ENCODE results near the gene TNS2. TPM values are rescaled to one million over a fixed set of nuclear protein-coding genes. Genes with fewer than 3 reads are reported as not detected.

TNS2 gene
- polyA plus RNA-seq, 1 of the 3 experiments (the other 2 are of a cell fraction): 50.0 TPM

GRCh38 chr12:53048033-53048779 lies 1.7 kb upstream of the TNS2 start:
- H3K4me1 ChIP-seq (ENCODE audit: control insufficient read depth in 1 of 2, insufficient read depth in 2 of 2, low read depth in 1 of 2, low read length in 1 of 2): peaks cover 34 to 71% of the 10 kb centered on the region in 2 experiments
- H3K4me2 ChIP-seq: peak overlapping the region; percentile 99
- peak overlapping the region; percentile 95 to 98 for H3K27ac ChIP-seq (ENCODE audit: low read depth in 2 of 2, low read length in 1 of 2)
- H4K20me1 ChIP-seq (ENCODE audit: insufficient read depth): no peaks in the 10 kb centered on the region
- H3K9me3 ChIP-seq: no peaks in the 10 kb centered on the region
- CTCF ChIA-PET: interaction anchor here (0.7 to 13.8 kb wide), 30 partner anchors 9 to 698 kb away, joined by 3 to 182 read pairs (median 5); partner anchors contain the start of genes ATP5MC2, EIF4B, IGFBP6 and SPRYD3
- H3F3A ChIP-seq (replicated peaks; ENCODE audit: insufficient read depth): peaks cover 30% of the 10 kb centered on the region
- H3K79me2 ChIP-seq (ENCODE audit: insufficient read depth): peaks cover 37% of the 10 kb centered on the region
- peak overlapping the region; percentile 73 to 75 for H3K4me3 ChIP-seq (ENCODE audit: low read depth in 2 of 2, low read length in 1 of 2)
- H3K27me3 ChIP-seq (ENCODE audit: insufficient read depth): no peaks in the 10 kb centered on the region
- peak overlapping the region; percentile 76 for H3K9ac ChIP-seq
- H2AFZ ChIP-seq (ENCODE audit: low read depth): no peak overlapping the region
- no peaks in the 10 kb centered on the region for H3K9me2 ChIP-seq
- peaks cover 0 to 4% of the 10 kb centered on the region in 2 experiments for H3K36me3 ChIP-seq (replicated peaks in 1 of 2; ENCODE audit: control insufficient read depth in 1 of 2, insufficient read depth in 2 of 2, low read length in 1 of 2)
- 30% methylated on average over 6 of the region's 10 CpGs for WGBS (ENCODE audit: low lambda C conversion rate)
- POLR2A ChIA-PET: interaction anchor here (1.1 to 1.9 kb wide), 3 partner anchors 11 to 41 kb away, joined by 4 to 8 read pairs (median 6); no protein-coding TSS in a partner anchor
- peak; percentile 76 for DNase-seq
- TF ChIP-seq NFIC (IDR thresholded peaks at IDR 0.05; ENCODE audit: borderline replicate concordance) (peak; percentile 86), RXRA (IDR thresholded peaks at IDR 0.05; ENCODE audit: borderline replicate concordance, low read depth) (no peak), REST (IDR thresholded peaks at IDR 0.05; ENCODE audit: low read depth, low read length) (no peak), TEAD4 (IDR thresholded peaks at IDR 0.05; ENCODE audit: borderline replicate concordance, insufficient read depth) (no peak), FOXM1 (IDR thresholded peaks at IDR 0.05; ENCODE audit: low read depth) (no peak), POLR2AphosphoS5 (IDR thresholded peaks at IDR 0.05; ENCODE audit: low read depth, low read length) (0 out of 2 replicates have a peak, but pooled peaks have one; percentile 4), TCF12 (IDR thresholded peaks at IDR 0.05) (peak; percentile 44), RCOR1 (IDR thresholded peaks at IDR 0.05; ENCODE audit: low read length) (peak; percentile 31; the same call in 1 of the 2 replicates), SIN3A (IDR thresholded peaks at IDR 0.05; ENCODE audit: borderline replicate concordance, low read depth, low read length) (no peak), GATA2 (CRISPR knock-in tag; IDR thresholded peaks at IDR 0.05) (no peak), TAF1 (IDR thresholded peaks at IDR 0.05; ENCODE audit: borderline replicate concordance, low read depth, low read length) (no peak), PBX3 (IDR thresholded peaks at IDR 0.05) (peak; percentile 17; the same call in 1 of the 2 replicates), JUND (IDR thresholded peaks at IDR 0.05) (no peak; the same call in 1 of the 2 replicates), EZH2phosphoT487 (IDR thresholded peaks at IDR 0.05; ENCODE audit: borderline replicate concordance, low read depth) (no peak), RAD21 (IDR thresholded peaks at IDR 0.05; ENCODE audit: low read length) (peak; percentile 44), CTCF (IDR thresholded peaks at IDR 0.05) (peak; percentile 34; the same call in 1 of the 2 replicates), USF1 (IDR thresholded peaks at IDR 0.05; ENCODE audit: borderline replicate concordance, low read depth) (no peak), MXI1 (IDR thresholded peaks at IDR 0.05; ENCODE audit: low read depth, low read length) (peak; percentile 50), EP300 (IDR thresholded peaks at IDR 0.05; ENCODE audit: borderline replicate concordance in 1 of 2, low read depth in 1 of 2, low read length in 1 of 2) (0 out of 4 replicates have a peak, but pooled peaks of 1 of the 2 experiments have one; percentile 5), MEF2A (IDR thresholded peaks at IDR 0.05; ENCODE audit: borderline replicate concordance, low read depth) (no peak), RFX5 (IDR thresholded peaks at IDR 0.05; ENCODE audit: low read length) (no peak), SMC3 (IDR thresholded peaks at IDR 0.05; ENCODE audit: low read depth, low read length) (no peak; the same call in 1 of the 2 replicates), ELF1 (IDR thresholded peaks at IDR 0.05) (no peak), CHD2 (IDR thresholded peaks at IDR 0.05; ENCODE audit: low read length, partially characterized antibody) (no peak), NRF1 (IDR thresholded peaks at IDR 0.05; ENCODE audit: low read depth, low read length) (no peak), FOXJ3 (CRISPR knock-in tag; IDR thresholded peaks at IDR 0.05) (no peak), GABPA (IDR thresholded peaks at IDR 0.05; ENCODE audit: low read depth) (no peak)

All from SK-N-SH (cell line).